ENCODE measurements around the gene GALM. TPM values are rescaled to one million over a fixed set of nuclear protein-coding genes. Genes with fewer than 3 reads are reported as not detected.

The GALM gene
- total RNA-seq, 1 donor from 2014 or later = 2.9 TPM

DNA sequence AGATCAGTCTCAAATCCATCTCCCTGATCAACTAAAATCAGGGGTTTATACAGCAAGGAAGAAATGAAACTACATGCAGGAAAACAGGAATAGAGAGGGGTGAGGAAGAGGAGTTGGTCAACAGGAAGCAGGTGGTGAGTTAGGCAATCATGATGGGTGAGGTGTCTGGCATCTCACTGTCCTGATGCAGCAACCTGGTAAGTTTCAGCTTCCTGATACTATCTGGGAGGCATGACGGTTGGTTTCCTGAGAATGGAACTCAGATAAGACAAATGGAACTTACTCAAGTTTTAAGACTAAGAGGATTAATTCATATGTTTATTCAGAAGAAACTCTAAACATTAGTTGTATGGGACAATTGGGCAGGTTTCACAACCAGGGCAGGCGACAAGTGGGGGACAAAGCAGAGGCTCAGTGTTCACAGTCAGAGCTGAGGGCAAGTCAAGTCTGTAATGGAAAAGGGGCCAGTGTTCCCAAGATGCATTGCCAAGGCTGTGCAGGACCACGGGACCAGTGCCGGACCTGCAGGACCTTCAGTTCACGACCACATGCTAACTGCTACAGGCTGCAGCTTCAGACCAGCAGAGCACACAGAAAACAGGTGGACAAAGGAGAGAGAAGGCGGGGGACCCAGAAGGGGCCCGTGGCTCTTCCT, 17.7 kb upstream of the GALM start:
- no peak for FAIRE-seq

DNA sequence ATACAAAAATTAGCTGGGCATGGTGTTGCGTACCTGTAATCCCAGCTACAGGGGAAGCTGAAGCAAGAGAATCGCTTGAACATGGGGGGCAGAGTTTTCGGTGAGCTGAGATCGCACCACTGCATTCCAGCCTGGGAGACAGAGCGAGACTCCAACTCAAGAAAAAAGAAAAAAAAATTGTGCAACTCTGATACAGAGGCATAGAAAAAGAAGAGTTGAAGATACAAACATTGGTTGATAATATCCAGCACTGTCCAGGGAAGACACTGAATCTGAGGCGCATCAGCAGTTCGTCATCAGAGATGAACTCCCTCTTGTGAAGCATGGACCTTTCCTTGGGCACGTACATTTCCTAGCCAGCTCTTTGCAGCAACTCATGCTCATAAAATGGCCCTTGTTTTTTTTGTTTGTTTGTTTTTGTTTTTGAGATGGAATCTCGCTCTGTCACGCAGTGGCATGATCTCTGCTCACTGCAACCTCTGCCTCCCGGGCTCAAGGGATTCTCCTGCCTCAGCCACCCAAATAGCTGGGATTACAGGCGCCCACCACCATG, 16.7 kb upstream of the GALM start:
- no peak for FAIRE-seq
- no peak for DNase-seq (ENCODE audit: low spot score in 2 of 2)

More for the DNA sequence above, 17.7 kb upstream of the GALM start:
- DNase-seq (ENCODE audit: low spot score in 2 of 2) = no peak

DNA sequence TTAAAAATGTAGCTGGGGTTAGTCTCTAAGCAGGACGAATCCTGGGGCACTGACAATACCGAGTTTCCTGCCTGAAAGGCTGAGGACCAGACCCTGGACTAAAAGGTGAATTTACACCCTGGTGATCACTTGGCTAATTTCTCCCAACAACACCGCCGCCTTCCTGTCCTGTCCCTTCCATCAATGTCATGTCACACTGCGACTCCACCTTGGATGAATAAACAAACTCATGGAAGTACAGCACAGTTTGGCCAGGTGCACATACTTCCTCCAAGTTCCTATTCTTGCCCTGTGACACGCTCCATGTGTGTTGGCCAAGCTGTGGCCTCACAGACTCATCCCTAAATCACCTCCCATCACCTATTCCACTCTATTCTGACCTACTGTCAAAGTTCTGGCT, 15.9 kb upstream of the GALM start:
- FAIRE-seq (no peak), DNase-seq (ENCODE audit: low spot score in 2 of 2) (no peak)

DNA sequence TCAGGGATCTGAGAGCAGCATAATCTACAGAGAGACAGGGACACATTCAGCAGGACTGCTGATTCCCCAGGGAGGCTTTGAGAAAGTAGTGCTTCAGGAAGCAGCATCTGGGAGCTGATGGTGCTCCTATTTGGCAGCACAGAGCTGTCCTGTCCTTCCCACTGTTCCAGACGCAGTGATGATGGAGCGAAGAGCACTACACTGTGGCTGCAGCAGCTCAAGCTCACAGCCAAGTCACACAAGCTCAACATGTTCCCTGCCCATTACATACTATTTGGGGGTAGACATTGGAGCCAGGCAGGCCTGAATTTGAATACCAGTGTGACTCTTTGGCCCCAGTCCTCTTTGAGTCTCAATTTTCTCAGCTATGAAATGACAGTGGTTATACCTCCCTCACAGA, 15.2 kb upstream of the GALM start:
- DNase-seq (ENCODE audit: low spot score in 2 of 2) (no peak), FAIRE-seq (no peak)

DNA sequence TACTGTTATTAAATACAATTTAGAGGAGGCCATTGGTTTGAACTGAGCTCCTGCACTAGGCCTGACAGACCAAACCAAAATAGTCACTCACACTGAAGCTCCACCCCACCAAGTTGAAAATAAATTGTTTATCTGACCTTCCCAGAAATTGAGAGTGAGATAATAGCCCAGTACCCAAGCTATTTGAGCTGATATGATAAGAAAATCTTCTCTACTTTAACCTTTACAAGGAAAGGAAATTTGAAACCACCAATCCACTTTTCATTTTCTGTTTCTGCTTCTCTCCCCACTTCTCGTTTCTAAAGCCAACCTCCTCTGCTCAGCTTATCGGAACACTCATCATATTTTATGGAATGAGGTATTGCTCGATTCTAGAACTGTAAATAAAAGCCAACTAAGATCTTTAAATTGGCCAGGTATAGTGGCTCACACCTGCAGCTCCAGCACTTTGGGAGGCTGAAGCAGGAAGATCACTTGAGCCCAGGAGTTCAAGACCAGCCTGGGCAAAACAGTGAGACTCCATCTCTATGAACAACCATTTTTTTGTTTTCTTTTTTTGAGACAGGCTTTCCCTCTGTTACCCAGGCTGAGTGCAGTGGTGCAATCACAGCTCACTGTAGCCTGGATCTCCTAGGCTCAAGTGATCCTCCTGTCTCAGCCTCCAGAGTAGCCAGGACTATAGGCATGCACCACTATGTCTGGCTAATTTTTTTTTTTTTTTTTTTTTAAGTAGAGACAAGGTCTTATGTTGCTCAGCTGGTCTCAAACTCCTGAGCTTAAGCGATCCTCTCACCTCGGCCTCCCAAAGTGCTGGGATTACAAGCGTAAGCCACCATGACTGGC, 13.3 kb upstream of the GALM start:
- no peak for DNase-seq (ENCODE audit: low spot score in 2 of 2)
- FAIRE-seq = no peak

DNA sequence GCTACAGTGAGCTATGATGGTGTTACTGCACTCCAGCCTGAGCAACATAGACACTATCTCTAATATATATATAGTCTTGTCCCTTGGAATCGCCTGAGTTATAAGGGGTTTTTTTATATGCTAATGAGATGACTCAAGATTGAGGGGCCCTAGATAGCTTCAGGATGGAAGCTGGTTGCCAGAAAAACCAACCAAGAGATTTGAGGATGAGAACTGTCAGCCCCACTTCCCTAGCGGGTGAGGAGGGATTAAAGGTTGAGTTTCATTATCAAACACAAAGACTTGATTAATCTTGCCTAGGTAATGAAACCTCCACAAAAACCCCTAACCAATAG, 12.6 kb upstream of the GALM start:
- DNase-seq (ENCODE audit: low spot score in 2 of 2) (no peak), FAIRE-seq (no peak)

DNA sequence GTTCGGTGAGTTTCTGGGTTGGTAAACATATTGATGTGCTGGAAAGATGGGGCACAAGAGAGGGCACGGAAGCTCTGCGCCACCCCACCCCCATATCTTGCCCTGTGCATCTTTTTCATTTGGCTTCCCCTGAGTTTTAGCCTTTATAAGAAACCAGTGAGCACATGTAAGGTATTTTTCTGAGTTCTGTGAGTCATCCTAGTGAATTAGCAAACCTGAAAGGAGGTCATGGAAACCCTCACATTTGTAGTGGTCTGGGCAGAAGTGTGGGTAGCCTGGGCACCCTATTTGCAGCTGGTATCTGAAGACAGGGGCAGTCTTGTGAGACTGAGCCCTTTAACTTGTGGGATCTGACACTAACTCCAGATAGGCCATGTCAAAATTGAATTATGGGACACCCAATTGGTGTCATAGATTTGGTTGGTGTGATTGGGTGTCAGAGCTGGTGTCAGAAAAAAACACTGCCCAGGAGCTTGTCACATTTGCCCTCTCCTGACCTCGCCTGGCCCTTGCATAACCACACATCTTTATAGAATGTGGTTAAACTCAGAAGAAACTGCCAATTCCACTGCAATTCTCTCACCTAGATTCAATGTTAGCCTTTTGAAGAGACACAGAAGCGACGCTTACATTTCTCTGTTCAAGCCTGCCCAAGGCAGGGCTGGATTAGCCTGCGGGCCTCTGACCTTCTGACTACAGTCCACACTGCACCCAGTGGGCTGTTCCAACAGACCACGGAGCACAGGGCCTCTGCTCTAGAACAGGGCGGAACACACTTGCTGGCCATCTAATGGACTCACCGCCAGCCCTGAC, 12.0 kb upstream of the GALM start:
- no peak for DNase-seq (ENCODE audit: low spot score in 2 of 2)
- no peak for FAIRE-seq

DNA sequence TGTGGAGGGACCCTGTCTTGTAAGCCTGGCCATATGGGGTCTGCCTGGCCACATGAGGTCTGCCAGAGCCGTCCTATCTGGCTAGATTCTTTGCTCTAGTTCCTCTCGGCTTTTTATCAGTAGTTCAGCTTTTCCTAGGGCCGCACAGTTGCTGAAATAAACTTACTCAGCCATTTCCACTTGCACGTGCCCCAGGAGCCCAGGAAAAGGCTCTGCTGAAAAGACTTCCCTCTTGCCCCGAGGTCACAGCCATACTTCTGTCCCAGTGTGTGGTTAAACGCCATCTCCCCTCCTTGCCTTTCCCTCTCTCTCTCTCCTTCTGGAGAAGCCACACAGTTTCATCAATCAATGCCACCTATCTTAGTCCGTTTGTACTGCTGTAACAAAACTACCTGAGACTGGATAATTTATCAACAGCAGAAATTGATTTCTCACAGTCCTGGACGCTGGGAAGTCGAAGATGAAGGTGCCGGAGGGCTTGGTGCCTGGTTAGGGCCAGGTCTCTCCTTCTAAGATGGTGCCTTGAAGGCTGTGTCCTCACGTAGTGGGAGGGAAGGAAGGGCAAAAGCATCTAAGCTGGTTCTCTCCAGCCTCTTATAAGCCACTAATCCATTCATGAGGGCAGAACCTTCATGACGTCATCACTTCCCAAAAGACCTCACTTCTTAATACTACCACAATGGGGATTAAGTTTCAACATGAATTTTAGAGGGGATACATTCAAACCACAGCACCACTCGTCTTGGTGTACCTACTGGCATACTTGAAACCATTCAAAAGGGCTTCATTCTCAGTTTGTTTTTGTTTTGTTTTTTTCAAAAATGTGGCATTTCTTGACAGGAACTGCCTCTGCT, 11.2 kb upstream of the GALM start:
- DNase-seq (ENCODE audit: low spot score in 2 of 2) = no peak
- no peak for FAIRE-seq

DNA sequence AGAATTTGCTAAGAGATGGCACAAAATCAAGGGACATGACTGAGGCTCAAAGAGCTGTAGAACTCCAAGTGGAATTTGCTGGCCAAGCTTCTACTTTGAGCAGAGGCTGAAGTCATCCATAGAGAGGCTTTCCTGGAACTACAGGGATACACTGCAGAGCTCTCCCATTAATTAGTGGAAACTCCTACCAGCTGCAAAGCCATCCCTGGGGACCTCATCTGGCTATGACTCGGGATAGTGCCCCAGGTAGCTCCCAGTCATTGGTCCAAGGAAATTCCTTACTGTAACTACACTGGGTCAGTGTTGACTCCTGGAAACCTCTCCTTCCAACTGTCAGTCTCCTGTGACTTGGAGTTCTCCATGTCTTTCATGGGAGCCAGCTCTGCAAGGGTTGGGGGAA, 10.5 kb upstream of the GALM start:
- DNase-seq (ENCODE audit: low spot score in 2 of 2) (no peak), FAIRE-seq (no peak)

DNA sequence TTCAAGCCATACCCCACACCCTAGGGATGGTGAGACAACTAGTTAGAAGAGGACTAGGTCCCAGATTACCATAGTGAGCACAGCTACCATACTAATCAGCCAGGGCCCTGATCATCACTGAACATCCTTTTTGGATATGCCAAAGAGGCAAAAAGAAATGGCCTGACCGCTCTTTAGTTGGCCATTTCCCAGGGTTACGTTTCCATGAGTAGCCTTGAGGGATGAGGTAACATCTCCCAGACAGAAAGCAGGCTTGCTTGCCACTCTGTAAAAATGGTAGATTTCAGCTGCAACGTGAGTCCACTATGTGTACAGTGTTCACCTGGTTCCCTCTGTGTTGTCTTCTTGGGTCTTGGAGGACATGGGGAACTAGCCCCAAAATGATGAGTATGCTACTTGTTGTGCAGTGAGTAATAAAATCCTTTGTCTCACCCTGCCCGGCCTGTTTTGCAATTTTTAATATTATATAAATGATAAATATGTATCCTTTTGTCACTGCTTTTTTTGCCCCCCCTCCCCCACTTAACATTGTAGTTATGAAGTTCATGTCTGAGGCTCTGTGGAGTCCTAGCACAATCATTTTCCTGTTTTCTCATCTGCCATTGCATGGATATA, 8.9 kb upstream of the GALM start:
- FAIRE-seq (no peak), DNase-seq (ENCODE audit: low spot score in 2 of 2) (no peak)

DNA sequence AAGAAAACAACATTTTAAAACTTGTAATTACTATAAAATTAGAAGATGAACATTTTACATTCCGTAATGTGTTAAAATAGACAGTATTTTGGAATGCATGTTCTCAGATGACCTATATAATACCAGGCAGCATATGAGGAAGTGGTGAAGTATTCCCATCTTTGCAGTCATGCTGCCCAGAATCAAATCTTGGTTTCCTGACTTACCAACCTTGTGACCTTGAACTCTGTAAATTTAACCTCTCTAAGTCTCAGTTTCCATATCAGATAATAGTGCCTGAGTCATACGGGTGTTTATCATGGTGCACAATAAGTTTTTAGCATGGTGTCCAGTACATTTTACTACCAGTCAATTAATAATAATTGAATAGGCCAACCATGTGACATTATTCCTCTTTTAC, 7.3 kb upstream of the GALM start:
- DNase-seq (ENCODE audit: low spot score in 2 of 2) (no peak), FAIRE-seq (no peak)

DNA sequence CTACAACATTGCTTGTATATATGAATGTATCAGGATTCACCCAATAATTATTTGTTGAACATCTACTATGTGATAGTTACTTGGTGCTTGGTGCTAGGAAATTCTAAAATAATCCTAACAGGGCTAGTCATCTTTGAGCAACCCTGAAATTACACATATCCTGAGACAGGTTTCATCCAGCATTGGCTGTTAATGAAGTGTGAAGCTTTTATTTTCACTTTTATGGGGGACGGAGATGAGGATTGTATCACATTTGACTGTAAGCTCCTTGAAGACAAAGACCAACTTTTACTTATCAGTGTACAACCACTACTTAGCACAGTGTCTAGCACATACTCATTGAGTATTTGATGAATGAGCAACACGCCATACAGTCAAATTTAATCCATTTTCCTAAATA, 6.8 kb upstream of the GALM start:
- no peak for FAIRE-seq
- DNase-seq (ENCODE audit: low spot score in 2 of 2) = no peak

DNA sequence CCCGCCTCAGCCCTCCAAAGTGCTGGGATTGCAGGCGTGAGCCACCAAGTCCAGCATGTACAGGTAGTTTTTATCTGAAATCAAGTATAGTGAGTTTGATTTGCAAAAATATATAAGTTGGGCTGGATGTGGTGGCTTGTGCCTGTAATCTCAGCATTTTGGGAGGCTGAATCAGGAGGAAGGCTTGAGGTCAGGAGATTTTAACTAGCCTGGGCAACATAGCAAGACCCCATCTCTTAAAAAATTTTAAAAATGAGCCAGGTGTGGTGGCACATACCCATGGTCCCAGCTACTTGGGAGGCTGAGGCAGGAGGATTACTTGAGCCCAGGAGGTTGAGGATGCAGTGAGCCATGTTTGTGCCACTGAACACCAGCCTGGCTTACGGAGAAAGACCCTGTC, 5.6 kb upstream of the GALM start:
- no peak for DNase-seq (ENCODE audit: low spot score in 2 of 2)
- no peak for FAIRE-seq

DNA sequence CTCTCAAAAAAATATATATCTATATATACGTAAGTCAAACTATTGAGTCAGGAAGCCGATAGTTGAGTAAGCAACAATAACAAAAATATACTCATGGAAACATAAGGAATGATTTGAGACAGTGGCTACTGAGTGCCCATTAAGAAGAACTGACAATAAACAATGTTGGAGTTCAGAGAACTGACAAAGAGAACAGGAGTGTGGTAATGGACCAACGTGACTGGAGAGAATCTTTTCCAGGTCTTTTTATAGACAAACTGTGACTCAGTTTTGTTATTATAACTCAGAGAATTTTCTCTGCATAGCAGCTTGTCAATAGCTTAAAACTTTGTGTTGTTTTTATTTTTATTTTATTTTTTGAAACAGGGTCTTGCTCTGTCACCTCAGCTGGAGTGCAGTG, 4.6 kb upstream of the GALM start:
- FAIRE-seq (no peak), DNase-seq (ENCODE audit: low spot score in 2 of 2) (no peak)

DNA sequence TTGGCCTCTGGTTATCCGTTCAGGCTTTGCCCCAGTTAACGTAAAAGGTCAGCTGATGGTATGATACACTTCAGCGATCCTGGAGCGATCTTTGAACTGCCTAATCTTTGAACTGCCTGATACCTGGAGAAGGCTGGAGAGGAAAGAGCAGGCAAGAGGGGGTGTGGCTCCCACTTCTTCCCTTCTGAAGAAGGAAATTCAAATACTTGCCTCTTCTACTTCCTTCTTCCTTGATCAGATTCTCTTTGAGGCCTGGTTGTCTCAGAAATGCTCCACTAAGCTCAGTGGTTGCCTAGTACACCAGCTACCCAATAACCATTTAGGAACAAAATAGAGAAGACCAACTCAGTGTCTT, 619 bp downstream of the GALM start:
- FAIRE-seq (no peak), DNase-seq (ENCODE audit: low spot score in 2 of 2) (no peak)

DNA sequence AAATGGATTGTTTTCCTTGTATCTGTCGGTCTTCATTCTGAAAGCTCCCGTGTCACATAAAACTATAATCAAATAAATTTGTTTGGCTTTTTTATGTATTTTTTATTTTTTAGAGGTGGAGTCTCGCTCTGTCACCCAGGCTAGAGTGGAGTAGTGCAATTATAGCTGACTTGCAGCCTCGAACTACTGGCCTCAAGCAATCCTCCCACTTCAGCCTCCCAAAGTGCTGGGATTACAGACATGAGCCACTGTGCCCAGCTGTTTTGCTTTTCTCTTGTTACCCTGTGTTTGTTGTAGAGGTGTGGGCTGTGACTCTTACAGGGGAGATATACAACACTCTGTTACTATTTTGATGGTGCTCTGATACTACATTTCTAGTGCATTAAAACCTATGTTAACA, 2.2 kb downstream of the GALM start:
- DNase-seq (ENCODE audit: low spot score in 2 of 2) (no peak), FAIRE-seq (no peak)

DNA sequence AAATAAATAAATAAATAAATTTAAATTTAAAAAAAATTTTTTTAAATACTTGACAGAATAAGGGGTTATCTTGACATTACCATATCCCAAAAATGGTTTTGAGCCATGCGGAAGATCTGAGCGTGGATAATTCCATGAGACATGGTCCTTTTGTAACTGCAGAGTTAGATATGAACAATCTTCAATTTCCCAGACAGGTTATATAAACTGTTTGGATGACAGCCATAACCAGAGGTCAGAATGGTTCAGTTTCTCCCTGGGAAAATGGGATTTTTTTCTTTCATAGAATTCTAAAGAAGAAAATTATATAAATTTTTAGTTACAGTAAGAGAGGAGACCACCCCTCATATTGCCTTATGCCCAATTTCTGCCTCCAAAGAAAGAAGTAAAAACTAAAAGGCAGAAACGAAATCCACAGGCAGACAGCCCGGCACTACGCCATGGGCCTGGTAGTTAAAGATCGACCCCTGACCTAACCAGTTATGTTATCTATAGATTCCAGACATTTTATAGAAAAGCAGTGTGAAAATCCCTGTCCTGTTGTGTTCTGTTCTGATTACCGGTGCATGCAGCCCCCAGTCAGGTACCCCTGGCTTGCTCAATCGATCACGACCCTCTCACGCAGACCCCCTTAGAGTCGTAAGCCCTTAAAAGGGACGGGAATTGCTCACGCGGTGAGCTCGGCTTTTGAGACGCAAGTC, 3.0 kb downstream of the GALM start:
- no peak for FAIRE-seq
- DNase-seq (ENCODE audit: low spot score in 2 of 2) = no peak

DNA sequence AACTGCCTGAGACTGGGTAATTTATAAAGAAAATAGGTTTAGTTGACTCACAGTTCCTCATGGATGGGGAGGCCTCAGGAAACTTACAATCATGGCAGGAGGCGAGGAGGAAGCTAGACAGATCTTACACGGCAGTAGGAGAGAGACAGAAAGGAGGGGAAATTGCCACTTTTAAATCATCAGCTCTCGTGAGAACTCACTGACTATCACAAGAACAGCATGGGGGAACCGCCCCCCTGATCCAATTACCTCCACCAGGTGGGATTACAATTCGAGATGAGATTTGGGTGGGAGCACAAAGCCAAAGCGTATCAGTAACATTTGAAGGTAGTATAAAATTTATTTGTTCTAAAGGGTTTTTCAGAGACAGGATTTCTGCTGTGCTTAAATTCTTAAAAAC, 5.4 kb downstream of the GALM start:
- DNase-seq (ENCODE audit: low spot score in 2 of 2) (no peak), FAIRE-seq (no peak)

DNA sequence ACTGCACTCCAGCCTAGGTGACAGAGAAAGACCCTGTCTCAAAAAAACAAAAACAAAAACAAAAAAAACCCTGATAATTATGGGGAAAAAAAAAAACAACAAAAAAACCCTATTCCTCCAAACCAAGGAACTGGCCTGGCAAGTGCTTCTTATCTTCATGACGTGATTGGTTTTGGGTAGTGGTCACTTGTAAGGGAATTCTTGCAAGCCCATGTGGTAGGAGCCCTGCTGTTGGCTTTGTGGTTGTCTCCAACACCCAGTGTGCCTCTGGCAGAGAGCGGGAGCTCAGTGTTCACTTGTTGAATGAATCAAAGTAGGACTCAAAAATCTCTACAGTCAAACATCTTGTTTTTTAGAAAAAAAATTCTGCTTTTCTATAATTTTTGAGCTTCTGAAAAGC, 6.0 kb downstream of the GALM start:
- FAIRE-seq = no peak

More for the DNA sequence above, 6.0 kb downstream of the GALM start:
- DNase-seq (ENCODE audit: low spot score in 2 of 2) = no peak
